Adrenal gland (tissue), 5 donors: ENCODE results near the gene MYL7.

Experiments used
- POLR2A ChIP-seq, 2 donors: fragments of 450-650 bp; IDR thresholded peaks; one replicate each; pipeline ENCODE4 v1.6.1; 2017; ENCODE audit warnings: antibody characterized with exemption in 2 of 2, mild to moderate bottlenecking in 2 of 2, moderate library complexity in 1 of 2
- TF ChIP-seq, protein P1 (sequence below), 6 experiments: fragments of 450-650 bp in 4 of 6; fragments of 200-600 bp in 2 of 6; sonication (generic) in 1 of 6; IDR thresholded peaks; 1 replicate in 5 of 6; 2 replicates in 1 of 6; pipeline versions ENCODE4 v1.5.1 to v1.8.0; 2016 to 2021; ENCODE audit warnings: antibody characterized with exemption in 6 of 6, mild to moderate bottlenecking in 2 of 6, moderate library complexity in 1 of 6
- donor health status: DM: no; HTN: no; CAD: no.

- TF ChIP-seq, protein P1, sequence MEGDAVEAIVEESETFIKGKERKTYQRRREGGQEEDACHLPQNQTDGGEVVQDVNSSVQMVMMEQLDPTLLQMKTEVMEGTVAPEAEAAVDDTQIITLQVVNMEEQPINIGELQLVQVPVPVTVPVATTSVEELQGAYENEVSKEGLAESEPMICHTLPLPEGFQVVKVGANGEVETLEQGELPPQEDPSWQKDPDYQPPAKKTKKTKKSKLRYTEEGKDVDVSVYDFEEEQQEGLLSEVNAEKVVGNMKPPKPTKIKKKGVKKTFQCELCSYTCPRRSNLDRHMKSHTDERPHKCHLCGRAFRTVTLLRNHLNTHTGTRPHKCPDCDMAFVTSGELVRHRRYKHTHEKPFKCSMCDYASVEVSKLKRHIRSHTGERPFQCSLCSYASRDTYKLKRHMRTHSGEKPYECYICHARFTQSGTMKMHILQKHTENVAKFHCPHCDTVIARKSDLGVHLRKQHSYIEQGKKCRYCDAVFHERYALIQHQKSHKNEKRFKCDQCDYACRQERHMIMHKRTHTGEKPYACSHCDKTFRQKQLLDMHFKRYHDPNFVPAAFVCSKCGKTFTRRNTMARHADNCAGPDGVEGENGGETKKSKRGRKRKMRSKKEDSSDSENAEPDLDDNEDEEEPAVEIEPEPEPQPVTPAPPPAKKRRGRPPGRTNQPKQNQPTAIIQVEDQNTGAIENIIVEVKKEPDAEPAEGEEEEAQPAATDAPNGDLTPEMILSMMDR (IDR thresholded peaks at IDR 0.05), result no peak
- no peak for TF ChIP-seq POLR2A (IDR thresholded peaks at IDR 0.05)
Observed at GRCh38 chr7:44144426-44144967, 3.4 kb upstream of the MYL7 start.
